GM21515 (cell line): Measurements from ENCODE around the gene DOK4.

Experiments
- ATAC-seq: cut with Tn5 transposase; IDR thresholded peaks from one replicate; pipeline ENCODE4 v1.9.1; 2021; ENCODE audit not compliant: unreplicated experiment

DOK4 gene

GRCh38 chr16:57485916-57486857 is at the start of gene DOK4:
Gene DOK4, minus strand, starts transcription at chr16:57486493. Its CDS starts 6,986 bp downstream, at chr16:57479507.
- ATAC-seq = peak; percentile 77

- peak; percentile 64 for ATAC-seq
These were observed 49.5 kb upstream of the DOK4 start for GRCh38 chr16:57535680-57536305.

DNA sequence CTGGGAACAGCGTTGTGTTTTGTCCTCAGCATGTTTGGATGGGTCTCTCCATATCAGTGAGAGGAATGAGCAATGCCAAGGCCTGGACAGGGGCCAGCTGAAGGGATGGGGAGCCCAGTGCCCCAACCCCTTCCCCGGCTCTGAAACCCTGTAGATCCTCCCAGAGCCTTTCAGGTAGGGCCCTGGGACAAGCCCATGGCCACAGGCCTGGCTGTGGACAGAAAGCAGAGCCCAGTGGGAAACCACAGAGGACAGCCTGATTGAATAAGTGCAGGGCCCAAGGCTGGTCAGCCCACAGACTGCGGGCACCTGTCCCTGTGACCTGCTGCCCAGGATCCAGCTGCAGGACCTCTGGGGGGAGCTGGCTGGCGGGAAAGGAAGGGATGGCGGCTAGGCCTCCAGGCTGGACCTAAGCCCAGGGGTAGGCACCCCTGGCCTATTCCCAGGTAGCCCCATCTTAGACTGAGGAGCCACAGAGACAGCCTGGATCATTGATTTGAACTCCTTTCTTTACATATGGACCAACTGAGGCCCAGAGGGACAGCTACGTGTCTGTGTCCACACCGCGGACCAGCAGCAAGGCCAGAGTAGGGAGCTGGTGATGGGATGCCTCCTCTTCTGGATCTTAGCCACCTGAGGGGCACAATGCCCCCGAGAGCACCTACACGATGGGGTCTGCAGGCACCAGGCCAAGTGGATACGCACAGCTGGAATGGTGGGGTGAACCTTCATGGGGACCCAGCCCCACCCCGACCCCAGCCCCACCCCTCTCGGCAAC is 48.8 kb upstream of the DOK4 start:
- no peak for ATAC-seq

- no peak for ATAC-seq
These were observed 48.1 kb upstream of the DOK4 start for GRCh38 chr16:57534337-57534880.

DNA sequence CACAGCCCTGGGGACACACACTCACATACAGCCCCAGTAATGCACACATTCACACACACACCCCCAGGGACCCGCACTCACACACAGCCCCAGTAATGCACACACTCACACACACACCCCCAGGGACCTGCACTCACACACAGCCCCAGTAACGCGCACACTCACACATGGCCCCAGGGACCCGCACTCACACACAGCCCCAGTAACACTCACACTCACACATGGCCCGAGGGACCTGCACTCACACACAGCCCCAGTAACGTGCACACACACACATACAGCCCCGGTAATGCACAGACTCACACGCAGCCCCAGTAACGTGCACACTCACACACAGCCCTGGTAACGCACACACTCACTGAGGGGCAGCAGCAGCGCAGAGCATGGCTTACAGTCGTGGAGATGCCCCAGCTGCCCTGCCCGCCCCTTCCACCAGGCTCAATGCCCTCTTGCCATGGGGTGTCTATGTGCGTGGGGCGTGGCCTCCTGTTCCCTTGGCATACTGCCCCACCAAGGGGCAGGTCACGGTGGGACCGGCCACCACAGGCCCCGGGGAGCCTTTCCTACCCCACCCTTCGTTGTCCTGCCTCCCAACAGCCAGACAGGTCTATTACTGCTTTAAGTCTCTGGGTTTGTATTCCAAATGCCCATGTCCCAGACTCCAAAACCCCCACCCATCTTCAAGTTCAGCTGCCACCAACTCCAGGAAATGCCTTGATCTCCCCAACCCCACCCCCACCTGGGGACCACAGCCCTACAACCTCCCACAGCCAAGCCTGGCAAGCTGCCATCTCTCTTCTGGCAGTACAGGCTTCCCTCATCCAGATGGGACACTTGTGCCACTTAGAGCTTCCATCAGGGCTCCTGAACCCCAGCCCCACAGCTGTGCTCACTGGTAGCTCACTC is 47.4 kb upstream of the DOK4 start:
- no peak for ATAC-seq

DNA sequence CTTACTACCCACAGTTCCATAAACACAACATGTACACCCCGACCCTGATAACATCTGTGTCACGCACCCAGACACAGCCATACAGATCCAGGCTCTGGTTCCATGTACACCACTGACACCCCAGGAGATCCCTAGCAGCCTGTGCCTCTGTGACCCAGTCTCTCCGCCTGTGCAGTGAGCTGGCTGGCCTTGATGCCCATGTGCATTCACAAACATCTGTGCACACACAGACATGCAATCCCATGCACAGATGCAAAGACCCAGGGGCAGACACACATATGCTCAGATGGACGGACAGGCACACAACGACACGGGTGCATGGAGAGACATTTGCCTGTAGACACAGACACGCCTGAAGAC is 46.0 kb upstream of the DOK4 start:
- no peak for ATAC-seq

DNA sequence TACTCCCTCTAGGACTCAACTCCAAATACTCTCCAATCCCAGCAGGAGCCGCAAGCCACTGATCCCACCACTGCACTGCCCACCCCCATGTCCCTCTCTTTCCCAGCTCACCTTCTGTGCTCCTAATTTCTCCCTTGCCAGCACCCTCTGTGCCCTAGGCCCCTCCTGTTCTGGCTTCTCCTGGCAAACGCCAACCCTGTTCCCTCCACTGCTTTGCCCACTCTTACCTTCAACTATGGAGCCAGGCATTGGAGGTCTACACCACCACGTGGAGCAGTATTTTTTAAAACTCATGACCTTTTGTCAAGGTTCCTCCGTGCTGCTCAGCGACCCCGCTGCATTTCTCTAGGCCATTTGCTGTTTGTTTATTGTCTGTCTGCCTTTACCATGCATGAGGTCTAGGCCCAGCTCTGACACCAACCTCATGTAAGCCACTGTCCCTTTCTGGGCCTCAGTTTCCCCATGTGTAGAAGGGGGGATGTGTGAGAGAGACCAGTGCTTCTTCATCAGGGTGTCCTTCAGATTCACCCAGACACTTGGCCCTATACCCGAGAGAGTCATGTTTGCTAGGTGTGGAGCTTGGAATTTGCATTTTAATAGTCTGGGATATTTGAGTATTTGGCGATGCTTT is 45.5 kb upstream of the DOK4 start:
- ATAC-seq = no peak

DNA sequence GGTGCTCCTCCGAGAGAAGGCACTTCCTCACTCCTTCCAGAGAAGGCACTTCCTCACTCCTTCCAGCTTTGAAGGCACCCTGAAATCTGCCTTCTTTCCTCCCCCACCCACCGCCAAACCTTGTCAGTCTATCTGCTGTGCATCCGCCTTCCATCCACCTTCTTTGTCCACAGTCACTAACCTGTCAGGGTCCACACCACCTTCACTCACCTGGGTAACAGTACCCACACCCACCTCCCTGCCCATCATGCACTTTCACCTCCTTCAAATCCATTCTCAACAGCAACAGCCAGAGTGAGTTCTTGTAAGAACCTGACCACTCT is 44.9 kb upstream of the DOK4 start:
- ATAC-seq = no peak

DNA sequence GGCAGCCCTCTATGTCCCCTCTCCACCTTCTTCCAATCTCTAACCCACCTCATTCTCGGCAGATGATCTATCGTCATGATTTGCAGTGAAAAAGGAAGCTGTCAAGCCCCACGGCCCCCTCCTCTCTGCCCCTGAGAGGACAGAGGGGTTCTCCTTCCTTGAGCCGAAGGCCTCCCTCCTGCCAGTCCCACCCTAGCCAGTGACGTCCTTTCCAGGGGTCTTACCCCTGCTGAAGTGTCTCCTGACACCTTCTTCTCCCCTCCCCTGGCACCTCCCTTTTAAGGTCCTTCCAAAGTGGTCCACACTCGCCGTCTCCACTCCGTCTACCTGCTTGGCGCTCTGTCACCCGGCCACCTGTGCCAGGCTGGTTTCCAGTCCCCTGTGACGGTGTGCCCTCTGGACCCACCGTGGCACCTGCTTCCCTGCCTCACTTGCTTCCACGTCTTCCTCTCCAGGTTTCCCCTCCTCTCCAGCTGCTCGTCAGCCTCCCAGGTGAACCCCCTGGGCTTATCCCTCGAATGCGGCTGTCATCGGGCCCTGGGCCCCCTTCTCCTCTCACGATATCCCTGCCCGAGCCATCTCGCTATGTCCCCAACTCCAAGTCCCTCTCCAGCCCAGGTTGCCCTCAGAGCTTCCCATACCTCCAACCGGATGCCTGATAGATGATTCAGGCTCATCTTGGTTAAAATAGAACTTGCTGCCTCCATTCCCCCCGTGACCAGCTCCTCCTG is 44.4 kb upstream of the DOK4 start:
- no peak for ATAC-seq

- ATAC-seq = peak; percentile 71
These were observed 43.8 kb upstream of the DOK4 start for GRCh38 chr16:57530104-57530521.

DNA sequence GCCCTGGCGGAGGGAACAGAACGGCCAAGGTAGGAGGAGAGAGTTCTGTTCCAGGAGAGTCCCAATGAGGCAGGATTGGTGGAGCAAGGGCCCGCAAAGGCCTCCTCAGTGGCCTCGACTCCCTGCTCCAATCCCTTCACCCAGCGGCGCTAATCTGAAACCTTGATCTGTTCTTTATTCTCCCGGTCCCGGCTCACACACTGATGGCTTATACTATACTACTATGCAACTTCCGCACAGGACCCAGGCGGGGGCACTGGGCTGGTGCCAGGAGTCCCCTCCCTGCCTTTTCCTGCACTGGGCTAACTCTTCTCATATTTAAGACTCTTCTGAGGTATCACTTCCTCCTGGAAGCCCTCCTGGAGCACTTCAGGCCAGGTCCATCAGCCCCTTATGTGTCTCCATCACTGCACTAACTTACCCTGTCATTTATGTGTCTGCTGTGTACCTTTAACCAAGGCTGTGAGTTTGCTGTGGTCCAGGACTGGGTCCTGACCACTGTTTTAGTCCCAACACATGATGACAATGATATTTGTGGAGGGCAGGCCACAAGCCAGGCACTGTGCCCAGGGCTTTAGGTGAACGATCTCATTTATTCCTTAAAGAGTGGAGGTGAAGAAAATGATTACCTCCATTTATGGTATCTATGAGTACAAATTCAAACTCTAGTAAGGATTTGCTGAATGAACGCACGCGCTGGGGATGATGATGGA is 43.3 kb upstream of the DOK4 start:
- no peak for ATAC-seq

- no peak for ATAC-seq
These were observed 42.5 kb upstream of the DOK4 start for GRCh38 chr16:57528499-57529390.

DNA sequence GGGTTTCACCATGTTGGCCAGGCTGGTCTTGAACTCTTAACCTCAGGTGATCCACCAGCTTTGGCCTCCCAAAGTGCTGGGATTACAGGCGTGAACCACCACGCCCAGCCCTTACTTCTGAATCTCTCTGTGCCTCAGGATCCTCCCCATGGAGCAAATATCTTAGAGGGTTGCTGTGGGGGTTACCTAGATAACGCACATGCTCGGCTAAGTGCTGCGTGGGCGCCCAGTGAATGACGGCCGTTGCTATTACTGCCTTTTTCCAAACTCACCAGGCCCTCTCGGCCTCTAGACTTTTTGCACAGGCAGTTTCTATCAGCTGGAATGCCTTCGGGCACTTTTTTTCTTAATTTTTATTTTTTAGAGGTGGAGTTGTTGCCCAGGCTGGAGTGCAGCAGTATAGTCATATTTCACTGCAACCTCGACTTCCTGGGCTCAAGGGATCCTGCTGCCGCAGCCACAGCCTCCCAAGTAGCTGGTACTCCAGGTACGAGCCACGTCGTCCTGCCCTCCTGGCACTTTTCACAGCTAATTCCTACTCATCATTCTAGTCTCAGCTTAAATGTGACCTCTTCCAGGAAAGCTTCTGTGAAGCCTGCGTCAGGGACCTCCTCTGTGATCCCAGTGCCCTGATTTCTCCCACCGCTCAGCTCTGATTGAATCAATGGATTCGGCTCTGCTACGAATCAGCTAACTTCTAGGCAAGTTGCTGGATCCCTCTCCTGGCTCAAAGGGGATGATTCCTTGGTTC is 41.5 kb upstream of the DOK4 start:
- no peak for ATAC-seq

DNA sequence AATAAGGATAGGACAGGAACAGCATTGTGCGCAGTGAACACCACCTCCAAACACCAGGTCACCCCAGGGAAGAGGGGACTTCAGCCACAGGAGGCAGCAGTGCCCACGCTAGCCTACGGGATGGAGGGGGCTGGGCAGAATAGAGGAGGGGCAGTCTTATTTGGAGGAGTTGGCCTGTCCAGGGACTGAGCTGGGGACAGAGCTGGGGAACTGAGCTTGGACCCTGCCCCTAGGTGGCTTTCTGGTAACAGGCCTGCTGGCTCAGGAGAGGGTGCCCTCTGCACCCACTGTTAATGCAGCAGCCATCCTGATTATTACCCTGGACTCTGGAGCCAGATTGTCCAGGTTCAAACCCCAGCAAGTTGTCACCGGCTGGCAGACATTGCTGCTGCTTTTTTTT is 40.7 kb upstream of the DOK4 start:
- no peak for ATAC-seq

- no peak for ATAC-seq
These were observed 40.2 kb upstream of the DOK4 start for GRCh38 chr16:57526498-57526897.

- no peak for ATAC-seq
These were observed 39.5 kb upstream of the DOK4 start for GRCh38 chr16:57525761-57526160.

- no peak for ATAC-seq
These were observed 36.7 kb upstream of the DOK4 start for GRCh38 chr16:57522960-57523359.
